Hepatic stellate cell (primary cell): Measurements from ENCODE around the gene FNDC3B.

ENCODE experiments used
- DNase-seq: peaks from one replicate; pipeline ENCODE4 v3.0.0; 2011; ENCODE audit warnings: low spot score

The FNDC3B gene

GRCh38 chr3:172314591-172315160 lies 275.3 kb downstream of the FNDC3B start:
- no peak for DNase-seq

GRCh38 chr3:172315401-172316091 lies 276.2 kb downstream of the FNDC3B start:
- DNase-seq = peak; percentile 65

GRCh38 chr3:172316758-172317157 lies 277.4 kb downstream of the FNDC3B start:
- DNase-seq = no peak

GRCh38 chr3:172317481-172317880 lies 278.1 kb downstream of the FNDC3B start:
- no peak for DNase-seq

GRCh38 chr3:172317984-172318383 lies 278.6 kb downstream of the FNDC3B start:
- DNase-seq = peak; percentile 86

GRCh38 chr3:172319595-172319994 lies 280.2 kb downstream of the FNDC3B start:
- no peak for DNase-seq

- DNase-seq = no peak
Observed at GRCh38 chr3:172320468-172320867, 281.1 kb downstream of the FNDC3B start.

- peak; percentile 64 for DNase-seq
Observed at GRCh38 chr3:172321035-172321434, 281.7 kb downstream of the FNDC3B start.

- no peak for DNase-seq
Observed at GRCh38 chr3:172323894-172324610, 284.7 kb downstream of the FNDC3B start.

GRCh38 chr3:172324611-172325203 lies 285.3 kb downstream of the FNDC3B start:
- DNase-seq = no peak

- no peak for DNase-seq
Observed at GRCh38 chr3:172325461-172325860, 286.1 kb downstream of the FNDC3B start.

GRCh38 chr3:172326993-172327392 lies 287.6 kb downstream of the FNDC3B start:
- no peak for DNase-seq

GRCh38 chr3:172328282-172328681 lies 288.9 kb downstream of the FNDC3B start:
- DNase-seq = no peak

GRCh38 chr3:172329070-172329469 lies 289.7 kb downstream of the FNDC3B start:
- no peak for DNase-seq

GRCh38 chr3:172330413-172330812 lies 291.0 kb downstream of the FNDC3B start:
- DNase-seq = no peak

GRCh38 chr3:172332256-172333041 lies 293.1 kb downstream of the FNDC3B start:
- DNase-seq = peak; percentile 50

- DNase-seq = no peak
Observed at GRCh38 chr3:172333042-172333377, 293.6 kb downstream of the FNDC3B start.

GRCh38 chr3:172333692-172334457 lies 294.5 kb downstream of the FNDC3B start:
- no peak for DNase-seq

- no peak for DNase-seq
Observed at GRCh38 chr3:172334671-172335207, 295.4 kb downstream of the FNDC3B start.

GRCh38 chr3:172339892-172340291 lies 300.5 kb downstream of the FNDC3B start:
- DNase-seq = no peak

GRCh38 chr3:172340583-172340982 lies 301.2 kb downstream of the FNDC3B start:
- no peak for DNase-seq
